PC-3 (cell line): ENCODE results near the gene CTPS1. TPM values are rescaled to one million over a fixed set of nuclear protein-coding genes. Genes with fewer than 3 reads are reported as not detected.

Source experiments
- ATAC-seq: fragments of 200-7000 bp; cut with Tn5 transposase; 2 replicates; pipeline ENCODE4 v1.9.1; 2020; ENCODE audit warnings: mild to moderate bottlenecking, moderate library complexity
- BruUV-seq: library from RNA; stranded (reverse); fragments of 400-500 nt; replicated peaks from 2 replicates; lab custom pipeline; 2021; lab: Mats Ljungman, UMichigan
- CTCF ChIA-PET: fragments of 300-600 bp; sonication (Branson Sonifier 250); formaldehyde crosslinking; loops from one replicate; lab custom pipeline; 2022; ENCODE audit warnings: antibody characterized with exemption; lab: Charles Lee
- POLR2A ChIA-PET: fragments of 300-600 bp; sonication (Branson Sonifier 250); formaldehyde crosslinking; loops from one replicate; lab custom pipeline; 2022; ENCODE audit warnings: antibody characterized with exemption; ENCODE audit not compliant: unreplicated experiment; lab: Charles Lee
- DNase-seq: peaks from one replicate; pipeline ENCODE4 v3.0.0-alpha.2; 2015
- H2AFZ ChIP-seq: fragments of 300-600 bp; sonication (generic); 2 replicates; pipeline ENCODE4 v1.6.0; 2016; ENCODE audit warnings: antibody characterized with exemption, low read length
- H3F3A ChIP-seq: fragments of 300-600 bp; sonication (generic); one replicate; pipeline ENCODE4 v1.6.0; 2017; ENCODE audit warnings: antibody characterized with exemption, low read length, control low read depth, mild to moderate bottlenecking; ENCODE audit not compliant: unreplicated experiment
- H3K27ac ChIP-seq: fragments of 300-600 bp; sonication (generic); 2 replicates; pipeline ENCODE4 v1.5.1; 2016; ENCODE audit warnings: mild to moderate bottlenecking, low read length
- H3K27me3 ChIP-seq: fragments of 300-600 bp; sonication (generic); 2 replicates; pipeline ENCODE4 v1.6.1; 2016; ENCODE audit warnings: low read length, mixed read lengths
- H3K36me3 ChIP-seq: fragments of 300-600 bp; sonication (generic); 2 replicates; pipeline ENCODE4 v1.6.1; 2016; ENCODE audit warnings: low read depth, mixed run types, low read length, mixed read lengths
- H3K4me1 ChIP-seq: fragments of 300-600 bp; sonication (generic); 2 replicates; pipeline ENCODE4 v1.5.1; 2016; ENCODE audit warnings: low read length; ENCODE audit not compliant: insufficient read depth
- H3K4me2 ChIP-seq: fragments of 300-600 bp; sonication (generic); 2 replicates; pipeline ENCODE4 v1.6.0; 2016; ENCODE audit warnings: low read length
- H3K4me3 ChIP-seq: fragments of 300-600 bp; sonication (generic); 2 replicates; pipeline ENCODE4 v1.5.1; 2016; ENCODE audit warnings: mild to moderate bottlenecking, low read length, mixed read lengths
- H3K79me2 ChIP-seq: fragments of 300-600 bp; sonication (generic); 2 replicates; pipeline ENCODE4 v1.6.1; 2017; ENCODE audit warnings: low read length, mixed read lengths
- H3K9ac ChIP-seq: fragments of 300-600 bp; sonication (generic); 2 replicates; pipeline ENCODE4 v1.6.0; 2016; ENCODE audit warnings: mild to moderate bottlenecking, low read length
- H3K9me2 ChIP-seq: fragments of 300-600 bp; sonication (generic); replicated peaks from 2 replicates; pipeline ENCODE4 v1.6.1; 2016; ENCODE audit warnings: mixed run types, low read length, mixed read lengths
- H3K9me3 ChIP-seq: fragments of 300-600 bp; sonication (generic); 2 replicates; pipeline ENCODE4 v1.6.1; 2016; ENCODE audit warnings: low read length, mixed read lengths
- H4K20me1 ChIP-seq: fragments of 300-600 bp; sonication (generic); 2 replicates; pipeline ENCODE4 v1.6.1; 2016; ENCODE audit warnings: low read length, mixed read lengths
- CTCF ChIP-seq: fragments of 300-600 bp; sonication (generic); conservative IDR thresholded peaks from 2 replicates; pipeline ENCODE4 v1.5.1; 2017; ENCODE audit warnings: antibody characterized with exemption, low read depth, mild to moderate bottlenecking, low read length
- EZH2 ChIP-seq: fragments of 300-600 bp; sonication (generic); IDR thresholded peaks from one replicate; pipeline ENCODE4 v1.6.1; 2017; ENCODE audit warnings: antibody characterized with exemption, mild to moderate bottlenecking, low read length; ENCODE audit not compliant: unreplicated experiment
- EZH2phosphoT487 ChIP-seq: fragments of 300-600 bp; sonication (generic); IDR thresholded peaks from 2 replicates; pipeline ENCODE4 v1.6.1; 2018; ENCODE audit warnings: mild to moderate bottlenecking, antibody characterized with exemption, low read length, borderline replicate concordance
- intact Hi-C: fragments of 100-400 bp; cut with micrococcal nuclease; formaldehyde crosslinking; loops from 2 replicates; pipeline ENCODE4 v1.9.0; 2023
- total RNA-seq: library from RNA; depleted of rRNA; stranded (reverse); fragments of >200 nt; gene quantifications from 2 replicates; pipeline ENCODE4 v1.2.3, GENCODE V29; 2014

The CTPS1 gene
- total RNA-seq, 1 experiment from 2014 or later: 63.4 TPM

GRCh38 chr1:40944841-40945430, 34.6 kb upstream of the CTPS1 start:
- TF ChIP-seq CTCF: no peak
- no peak for TF ChIP-seq EZH2phosphoT487
- TF ChIP-seq EZH2: no peak
- H3K4me1 ChIP-seq: peaks cover 26% of the 10 kb centered on the region
- no peaks in the 10 kb centered on the region for H3K79me2 ChIP-seq
- CTCF ChIA-PET: interaction anchor here (0.6 to 0.8 kb wide), 2 partner anchors 177 to 279 kb away, joined by 3 to 4 read pairs; partner anchors contain the start of gene RIMS3
- ATAC-seq: peak; percentile 34; the same call in 1 of the 2 replicates
- H3F3A ChIP-seq: no peaks in the 10 kb centered on the region
- no TSS peak for BruUV-seq
- H3K4me2 ChIP-seq: peak overlapping the region; percentile 35
- H3K9me2 ChIP-seq: no peaks in the 10 kb centered on the region
- no peak overlapping the region for H3K4me3 ChIP-seq
- no peaks in the 10 kb centered on the region for H3K27me3 ChIP-seq
- no peak overlapping the region for H3K27ac ChIP-seq
- no peaks in the 10 kb centered on the region for H3K36me3 ChIP-seq
- peak overlapping the region; percentile 45 for H2AFZ ChIP-seq
- no peaks in the 10 kb centered on the region for H4K20me1 ChIP-seq
- no peaks in the 10 kb centered on the region for H3K9me3 ChIP-seq
- POLR2A ChIA-PET: no interaction called here
- DNase-seq: peak; percentile 17
- H3K9ac ChIP-seq: no peak overlapping the region
- intact Hi-C loops: no loop called here

- Histone ChIP-seq H3K9me3 (no peaks in the 10 kb centered on the region), H3K9me2 (no peaks in the 10 kb centered on the region), H4K20me1 (no peaks in the 10 kb centered on the region), H3K9ac (no peak overlapping the region), H3K36me3 (no peaks in the 10 kb centered on the region), H3K27me3 (no peaks in the 10 kb centered on the region), H3K27ac (no peak overlapping the region), H3F3A (no peaks in the 10 kb centered on the region), H3K4me2 (0 out of 2 replicates have a peak overlapping the region, but pooled peaks have one; percentile 35), H3K4me1 (peaks cover 26% of the 10 kb centered on the region), H3K4me3 (no peak overlapping the region), H2AFZ (peak overlapping the region; percentile 45; the same call in 1 of the 2 replicates), H3K79me2 (no peaks in the 10 kb centered on the region)
- intact Hi-C loops: no loop called here
- ChIA-PET CTCF (interaction anchor here (0.5 to 0.6 kb wide), 2 partner anchors 48 to 52 kb away, joined by 3 to 4 read pairs; no protein-coding TSS in a partner anchor), POLR2A (no interaction called here)
- no TSS peak for BruUV-seq
- TF ChIP-seq EZH2: no peak
- no peak for TF ChIP-seq CTCF
- TF ChIP-seq EZH2phosphoT487: no peak
- no peak for ATAC-seq
- no peak for DNase-seq
Measured at GRCh38 chr1:40945491-40945973, 34.0 kb upstream of the CTPS1 start.
